Non-pigmented ciliary epithelial cell (primary cell): ENCODE data around the gene LMF1.
"Not testable (repeated sequence)": the region's sequence is repeated elsewhere in the genome, so short reads cannot be mapped to it uniquely, and the experiment has no call there.

Experiments
- DNase-seq: peaks from one replicate; pipeline ENCODE4 v3.0.0-alpha.2; 2010; ENCODE audit warnings: low read depth

The LMF1 gene

DNA sequence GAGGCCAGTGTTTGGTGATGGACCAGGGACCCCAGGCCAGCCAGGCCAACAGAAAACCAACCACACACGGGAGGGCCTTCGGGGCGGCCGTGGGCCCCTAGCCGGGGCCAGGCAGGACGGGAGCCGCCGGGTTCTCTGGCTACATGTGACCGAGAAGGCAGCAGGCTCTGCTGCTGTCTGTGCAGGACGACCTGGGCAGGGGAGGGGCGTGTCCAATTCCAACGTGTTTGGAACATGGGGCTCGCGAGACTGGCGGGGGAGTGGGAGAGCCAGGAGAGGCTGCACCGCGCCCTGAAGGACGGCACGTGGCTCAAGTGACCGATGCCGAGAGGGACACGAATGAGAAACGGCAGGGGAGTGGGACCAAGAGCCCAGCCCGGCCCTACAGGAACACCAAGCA lies 75.4 kb downstream of the LMF1 start:
- no peak for DNase-seq

- no peak for DNase-seq
Observed at GRCh38 chr16:894841-895240, 75.9 kb downstream of the LMF1 start.

GRCh38 chr16:894136-894535 lies 76.6 kb downstream of the LMF1 start:
- DNase-seq: no peak

DNA sequence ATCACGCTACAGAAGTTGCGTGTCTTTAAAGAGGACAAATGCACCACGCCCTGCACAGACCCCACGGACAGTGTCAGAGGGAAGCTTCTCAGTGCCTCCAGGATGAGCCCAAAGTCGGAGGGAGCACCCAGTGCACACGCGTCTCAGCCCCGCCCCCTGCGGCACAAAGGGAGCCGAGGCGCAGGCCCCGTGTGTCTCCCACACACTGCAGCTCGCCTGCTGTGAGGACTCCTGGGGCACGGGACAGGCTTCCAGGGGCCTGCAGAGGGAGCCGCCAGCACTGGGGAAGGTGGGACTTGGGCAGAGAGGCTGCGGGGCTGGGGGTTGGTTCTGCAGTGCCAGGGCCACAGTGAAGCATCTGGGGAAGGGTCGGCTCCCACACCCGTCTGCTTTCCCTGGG lies 77.4 kb downstream of the LMF1 start:
- no peak for DNase-seq

DNA sequence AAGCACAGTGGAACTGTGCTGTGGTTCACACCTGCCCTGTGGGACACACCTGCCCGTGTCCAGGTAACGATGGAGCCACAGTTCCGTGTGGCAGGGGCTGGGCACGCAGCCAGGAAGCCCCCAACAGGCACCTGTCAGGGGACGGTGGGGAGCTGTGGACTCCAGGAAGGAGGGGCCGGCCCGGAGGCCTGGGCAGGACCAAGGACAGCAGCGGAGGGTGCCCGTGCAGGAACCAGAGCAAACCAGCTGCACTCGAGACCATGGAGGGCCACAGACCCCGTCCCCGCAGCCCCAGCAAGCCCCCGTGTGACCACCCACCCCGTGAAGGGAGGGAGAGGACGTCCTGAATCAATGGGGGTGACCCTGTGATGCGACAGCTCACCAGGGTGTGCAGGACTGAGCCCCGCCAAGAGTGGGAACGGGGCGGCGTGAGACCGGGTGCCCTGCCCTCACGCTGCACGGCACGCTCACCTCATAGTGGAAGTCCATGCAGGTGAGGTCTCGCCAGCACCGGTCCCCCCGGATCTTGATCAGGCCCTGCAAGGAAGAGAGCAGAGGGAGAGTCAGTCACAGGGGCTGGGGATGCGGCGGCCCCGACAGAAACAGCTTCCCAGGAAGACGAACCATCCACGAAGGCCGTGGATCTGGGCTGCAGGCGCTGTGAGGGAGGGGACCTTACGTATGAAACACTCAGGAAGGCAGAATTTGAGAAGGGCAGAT lies 78.1 kb downstream of the LMF1 start:
- no peak for DNase-seq

GRCh38 chr16:892006-892405 lies 78.8 kb downstream of the LMF1 start:
- DNase-seq: no peak

GRCh38 chr16:891353-891740 lies 79.4 kb downstream of the LMF1 start:
- no peak for DNase-seq

DNA sequence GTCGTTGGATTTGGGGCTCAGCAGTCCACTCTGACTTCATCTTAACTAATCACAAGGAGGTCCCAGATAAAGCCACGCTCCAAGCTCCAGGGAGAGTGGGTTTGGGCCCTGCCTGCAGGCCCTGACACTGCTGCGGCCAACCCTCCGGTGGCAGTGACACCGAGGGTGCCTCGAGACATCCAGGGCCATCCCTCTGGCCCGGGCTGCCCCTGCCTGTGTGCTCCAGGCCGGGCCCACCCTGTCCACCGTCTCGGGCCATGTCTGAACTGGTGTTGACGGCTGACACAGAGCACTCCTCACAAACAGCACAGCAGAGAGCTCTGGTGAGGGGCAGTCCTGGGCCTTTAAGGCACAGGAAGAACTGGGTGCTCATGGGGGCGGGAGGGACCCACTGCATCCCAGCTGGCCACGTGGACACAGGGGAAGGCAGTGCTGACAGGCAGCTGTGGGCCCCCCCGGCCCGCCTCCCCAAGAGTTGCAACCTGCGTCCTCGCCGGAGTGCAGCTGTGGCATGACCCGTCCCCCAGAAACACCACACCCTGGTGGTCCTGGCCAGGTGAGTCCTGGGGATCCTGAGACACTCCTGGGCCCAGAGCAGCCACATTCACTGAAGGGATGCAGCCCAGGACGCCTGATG lies 80.0 kb downstream of the LMF1 start:
- DNase-seq: no peak

DNA sequence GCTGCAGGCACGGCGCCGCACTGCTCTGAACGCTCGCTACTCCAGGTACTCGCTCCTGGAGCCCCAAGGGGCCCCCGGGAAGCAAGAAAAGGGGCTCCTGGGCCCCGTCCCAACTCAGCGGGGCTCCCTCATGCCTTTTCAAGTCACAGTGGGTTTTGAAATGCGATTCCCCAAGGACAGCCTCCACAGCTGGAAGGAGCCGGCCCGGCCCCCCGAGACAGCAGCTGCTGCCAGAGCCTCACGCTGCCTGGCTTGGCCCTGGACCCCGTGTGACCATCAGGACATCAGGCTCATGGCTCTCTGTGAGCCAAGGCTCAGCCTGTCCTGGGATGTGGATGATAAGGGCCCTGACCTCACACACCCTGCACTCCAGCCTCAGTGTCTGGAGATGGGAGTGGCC lies 80.6 kb downstream of the LMF1 start:
- DNase-seq: no peak

DNA sequence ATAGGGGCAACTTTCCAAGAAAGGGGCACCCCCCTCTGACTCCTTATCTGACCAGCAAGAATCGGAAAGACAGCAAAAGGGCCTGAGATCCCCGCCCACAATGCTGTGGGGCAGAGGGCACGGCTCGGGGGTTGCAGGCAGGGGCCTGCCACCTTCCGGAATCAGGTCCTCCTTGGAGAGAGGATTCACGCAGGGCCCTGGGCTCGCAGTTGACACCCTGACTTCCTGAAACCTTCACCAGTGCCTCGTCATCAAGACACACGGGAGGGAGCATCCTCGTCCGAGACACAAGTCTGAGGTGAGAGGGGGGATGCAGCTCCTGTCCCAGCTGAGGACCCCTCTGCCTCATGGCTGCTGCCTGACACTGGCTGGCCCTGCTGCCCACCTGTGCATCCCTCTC lies 81.2 kb downstream of the LMF1 start:
- DNase-seq: no peak

GRCh38 chr16:888901-889570 lies 81.7 kb downstream of the LMF1 start:
- DNase-seq: no peak

GRCh38 chr16:888456-888855 lies 82.3 kb downstream of the LMF1 start:
- not testable (repeated sequence) for DNase-seq

DNA sequence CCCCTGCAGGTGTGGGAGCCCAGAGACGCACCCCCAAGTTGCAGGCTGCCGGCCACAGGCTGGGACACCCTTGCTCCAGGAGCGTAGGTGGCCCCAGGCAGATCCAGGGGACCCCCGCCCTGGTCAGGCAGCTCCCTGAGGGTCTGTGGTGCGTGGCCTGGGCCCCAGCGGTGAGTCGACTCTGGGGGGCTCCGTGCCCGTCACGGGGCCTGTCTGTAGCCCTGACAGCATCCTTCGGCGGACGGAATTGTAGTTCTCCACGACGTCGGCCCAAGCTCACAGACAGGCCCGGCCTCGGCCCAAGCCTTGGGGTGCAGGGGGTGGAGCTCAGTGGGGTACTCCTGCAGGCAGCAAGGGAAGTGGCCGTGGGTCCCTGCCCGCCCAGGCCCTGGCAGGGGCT lies 82.9 kb downstream of the LMF1 start:
- no peak for DNase-seq

- DNase-seq: no peak
Observed at GRCh38 chr16:886802-887731, 83.7 kb downstream of the LMF1 start.

GRCh38 chr16:886084-886543 lies 84.7 kb downstream of the LMF1 start:
- no peak for DNase-seq

GRCh38 chr16:885391-885790 lies 85.4 kb downstream of the LMF1 start:
- DNase-seq: no peak

DNA sequence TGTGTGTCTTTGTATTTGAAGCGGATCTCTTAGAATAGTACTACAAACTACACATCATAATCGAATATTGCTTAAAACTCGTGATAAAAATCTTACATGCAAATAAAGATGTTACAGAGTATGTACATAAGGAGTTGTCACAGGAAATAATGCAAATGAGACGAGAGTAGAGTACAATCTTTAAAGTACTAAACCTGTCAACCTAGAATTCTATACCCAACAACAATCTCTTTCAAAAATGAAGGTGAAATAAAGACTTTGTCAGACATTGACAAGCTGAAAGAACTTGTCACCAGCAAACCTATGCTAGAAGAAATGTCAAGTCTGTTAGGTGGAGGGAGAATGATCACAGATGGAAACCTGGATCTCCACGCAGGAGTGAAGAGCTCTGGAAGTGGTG lies 86.6 kb downstream of the LMF1 start:
- DNase-seq: no peak

DNA sequence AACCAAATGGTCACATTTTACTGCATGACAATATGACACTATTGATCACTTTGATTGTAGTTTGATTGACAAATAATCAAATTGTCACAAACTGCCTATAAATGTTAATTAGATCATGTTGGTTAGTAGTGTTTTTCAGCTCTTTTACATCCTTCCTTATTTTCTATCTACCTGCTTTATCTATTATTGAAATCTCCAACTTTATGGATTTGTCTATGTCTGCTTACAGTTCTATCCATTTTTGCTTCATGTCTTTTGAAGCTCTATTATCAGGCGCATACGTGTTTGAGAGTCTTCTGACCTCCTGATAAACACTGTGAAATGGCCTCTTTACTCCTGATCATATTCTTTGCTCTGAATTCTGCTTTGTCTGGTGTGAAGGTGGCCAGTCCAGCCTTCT lies 87.0 kb downstream of the LMF1 start:
- DNase-seq: no peak

DNA sequence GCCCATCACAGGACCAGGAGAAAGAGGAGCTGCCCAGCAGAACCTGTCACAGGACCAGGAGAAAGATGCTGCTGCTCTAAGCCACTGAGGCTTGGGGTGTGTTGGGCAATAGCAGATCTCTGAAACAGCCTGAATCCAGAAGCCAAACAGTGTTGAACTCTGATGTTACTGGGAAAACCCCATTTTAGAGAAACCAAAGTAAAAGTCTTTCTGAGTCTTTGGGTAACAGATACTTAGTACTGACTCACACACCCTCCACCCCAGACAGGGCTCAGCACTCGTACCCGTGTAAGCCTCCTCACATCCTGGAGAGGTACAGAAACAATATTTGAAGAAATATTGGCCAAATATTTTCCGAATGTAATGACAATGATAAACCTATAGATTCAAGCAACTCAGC lies 87.4 kb downstream of the LMF1 start:
- DNase-seq: no peak

GRCh38 chr16:882671-883070 lies 88.1 kb downstream of the LMF1 start:
- DNase-seq: not testable (repeated sequence)

- DNase-seq: no peak
Observed at GRCh38 chr16:882256-882655, 88.5 kb downstream of the LMF1 start.
